Thoracic aorta (tissue), 2 donors: ENCODE results near the gene ASIC4. TPM values are rescaled to one million over a fixed set of nuclear protein-coding genes. Genes with fewer than 3 reads are reported as not detected.
A peak's percentile ranks its signal among the peaks of the same experiment; 100 is the strongest.

Source experiments
- ATAC-seq: fragments of 150-250 bp; one replicate; pipeline ENCODE4 v1.8.0; 2017; ENCODE audit warnings: low read depth; ENCODE audit not compliant: insufficient number of reproducible peaks, low FRiP score
- DNase-seq: peaks from one replicate; pipeline ENCODE4 v3.0.0-alpha.2; 2020; ENCODE audit warnings: low spot score
- H3K27ac ChIP-seq, 2 donors: fragments of 200-600 bp; sonication (generic); 1 replicate in 1 of 2; 2 replicates in 1 of 2; pipeline ENCODE4 v1.5.1; 2016; ENCODE audit warnings: mild to moderate bottlenecking in 2 of 2, moderate library complexity in 2 of 2
- H3K27me3 ChIP-seq: fragments of 200-600 bp; sonication (generic); replicated peaks from 2 replicates; pipeline ENCODE4 v1.6.0; 2016; ENCODE audit warnings: mild to moderate bottlenecking; ENCODE audit not compliant: insufficient read depth
- H3K36me3 ChIP-seq: fragments of 200-600 bp; sonication (generic); one replicate; pipeline ENCODE4 v1.5.1; 2016
- H3K4me1 ChIP-seq, 2 donors: fragments of 200-600 bp; sonication (generic); 1 replicate in 1 of 2; 2 replicates in 1 of 2; pipeline versions ENCODE4 v1.5.1 to v1.6.0; 2016; ENCODE audit warnings: low read depth in 2 of 2, mild to moderate bottlenecking in 1 of 2; ENCODE audit not compliant: control insufficient read depth in 1 of 2
- H3K4me3 ChIP-seq: fragments of 200-600 bp; sonication (generic); 2 replicates; pipeline ENCODE4 v1.5.1; 2016; ENCODE audit warnings: mild to moderate bottlenecking
- H3K9me3 ChIP-seq: fragments of 200-600 bp; sonication (generic); 2 replicates; pipeline ENCODE4 v1.5.1; 2016
- total RNA-seq, 2 donors: library from RNA; depleted of rRNA; stranded (reverse); fragments of >200 nt; gene quantifications; one replicate each; pipeline versions ENCODE4 v1.1.0 to v1.2.3, GENCODE V29; 2016
- TF ChIP-seq, protein P1 (sequence below): fragments of 200-600 bp; sonication (generic); IDR thresholded peaks from one replicate; pipeline ENCODE4 v1.5.1; 2019; ENCODE audit warnings: antibody characterized with exemption

Gene ASIC4
- total RNA-seq, 2 donors from 2014 or later: 0.41 TPM; not detected in 1

DNA sequence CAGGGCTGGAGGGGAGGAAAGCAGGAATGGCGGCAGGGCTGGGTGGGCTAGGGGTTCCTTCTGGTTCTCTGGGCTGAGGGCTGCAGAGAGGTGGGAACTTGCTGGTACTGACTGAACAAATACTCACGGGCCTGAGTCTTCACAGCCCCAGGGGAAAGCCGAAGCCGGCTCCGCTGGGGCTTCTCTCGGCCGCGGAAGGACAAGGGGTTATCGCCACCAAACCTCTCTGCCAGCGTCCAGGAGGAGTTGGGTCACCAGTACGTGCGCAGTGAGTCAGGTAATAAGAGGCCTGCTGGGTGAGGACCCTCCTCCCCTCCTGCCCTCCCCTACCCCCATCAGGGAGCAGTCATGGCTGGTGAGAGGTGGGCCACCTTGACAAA lies 29.1 kb upstream of the ASIC4 start:
- no peaks in the 10 kb centered on the region for H3K9me3 ChIP-seq
- ATAC-seq (no peak), DNase-seq (no peak)
- no peaks in the 10 kb centered on the region for H3K27me3 ChIP-seq
- peaks cover 94% of the 10 kb centered on the region for H3K36me3 ChIP-seq
- TF ChIP-seq, protein P1, sequence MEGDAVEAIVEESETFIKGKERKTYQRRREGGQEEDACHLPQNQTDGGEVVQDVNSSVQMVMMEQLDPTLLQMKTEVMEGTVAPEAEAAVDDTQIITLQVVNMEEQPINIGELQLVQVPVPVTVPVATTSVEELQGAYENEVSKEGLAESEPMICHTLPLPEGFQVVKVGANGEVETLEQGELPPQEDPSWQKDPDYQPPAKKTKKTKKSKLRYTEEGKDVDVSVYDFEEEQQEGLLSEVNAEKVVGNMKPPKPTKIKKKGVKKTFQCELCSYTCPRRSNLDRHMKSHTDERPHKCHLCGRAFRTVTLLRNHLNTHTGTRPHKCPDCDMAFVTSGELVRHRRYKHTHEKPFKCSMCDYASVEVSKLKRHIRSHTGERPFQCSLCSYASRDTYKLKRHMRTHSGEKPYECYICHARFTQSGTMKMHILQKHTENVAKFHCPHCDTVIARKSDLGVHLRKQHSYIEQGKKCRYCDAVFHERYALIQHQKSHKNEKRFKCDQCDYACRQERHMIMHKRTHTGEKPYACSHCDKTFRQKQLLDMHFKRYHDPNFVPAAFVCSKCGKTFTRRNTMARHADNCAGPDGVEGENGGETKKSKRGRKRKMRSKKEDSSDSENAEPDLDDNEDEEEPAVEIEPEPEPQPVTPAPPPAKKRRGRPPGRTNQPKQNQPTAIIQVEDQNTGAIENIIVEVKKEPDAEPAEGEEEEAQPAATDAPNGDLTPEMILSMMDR: no peak
- H3K4me3 ChIP-seq: no peak overlapping the region
- no peak overlapping the region for H3K27ac ChIP-seq
- no peaks in the 10 kb centered on the region for H3K4me1 ChIP-seq

- H3K4me1 ChIP-seq: no peaks in the 10 kb centered on the region
- ATAC-seq (no peak), DNase-seq (no peak)
- TF ChIP-seq, protein P1: no peak
- no peaks in the 10 kb centered on the region for H3K9me3 ChIP-seq
- no peak overlapping the region for H3K4me3 ChIP-seq
- no peaks in the 10 kb centered on the region for H3K27me3 ChIP-seq
- H3K27ac ChIP-seq: peak overlapping the region; percentile 3 to 8
- peaks cover 91% of the 10 kb centered on the region for H3K36me3 ChIP-seq
These were observed 27.8 kb upstream of the ASIC4 start for GRCh38 chr2:219486380-219486959.

DNA sequence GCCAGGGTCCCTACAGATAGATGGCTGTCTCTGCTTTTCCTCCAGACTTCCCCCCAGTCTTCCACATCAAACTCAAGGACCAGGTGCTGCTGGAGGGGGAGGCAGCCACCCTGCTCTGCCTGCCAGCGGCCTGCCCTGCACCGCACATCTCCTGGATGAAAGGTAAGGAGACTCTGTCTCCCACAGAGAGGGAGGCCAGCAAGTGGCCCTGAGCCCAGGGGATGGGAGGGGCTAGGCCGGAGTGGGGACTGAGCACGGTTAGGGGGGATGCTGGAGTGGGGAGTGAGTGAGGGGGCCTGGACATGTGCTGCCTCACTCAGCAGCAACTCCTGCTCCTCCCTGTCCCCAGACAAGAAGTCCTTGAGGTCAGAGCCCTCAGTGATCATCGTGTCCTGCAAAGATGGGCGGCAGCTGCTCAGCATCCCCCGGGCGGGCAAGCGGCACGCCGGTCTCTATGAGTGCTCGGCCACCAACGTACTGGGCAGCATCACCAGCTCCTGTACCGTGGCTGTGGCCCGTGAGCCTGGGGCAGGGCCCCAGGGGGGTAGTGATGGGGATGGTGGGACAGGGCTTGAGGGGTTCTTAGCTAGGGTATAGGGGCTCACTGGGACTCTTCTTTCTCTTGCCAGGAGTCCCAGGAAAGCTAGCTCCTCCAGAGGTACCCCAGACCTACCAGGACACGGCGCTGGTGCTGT lies 26.0 kb upstream of the ASIC4 start:
- TF ChIP-seq, protein P1: no peak
- Histone ChIP-seq H3K27ac (no peak overlapping the region), H3K4me1 (no peaks in the 10 kb centered on the region), H3K9me3 (no peaks in the 10 kb centered on the region), H3K27me3 (no peaks in the 10 kb centered on the region), H3K4me3 (no peak overlapping the region), H3K36me3 (peaks cover 86% of the 10 kb centered on the region)
- DNase-seq (no peak), ATAC-seq (no peak)

DNA sequence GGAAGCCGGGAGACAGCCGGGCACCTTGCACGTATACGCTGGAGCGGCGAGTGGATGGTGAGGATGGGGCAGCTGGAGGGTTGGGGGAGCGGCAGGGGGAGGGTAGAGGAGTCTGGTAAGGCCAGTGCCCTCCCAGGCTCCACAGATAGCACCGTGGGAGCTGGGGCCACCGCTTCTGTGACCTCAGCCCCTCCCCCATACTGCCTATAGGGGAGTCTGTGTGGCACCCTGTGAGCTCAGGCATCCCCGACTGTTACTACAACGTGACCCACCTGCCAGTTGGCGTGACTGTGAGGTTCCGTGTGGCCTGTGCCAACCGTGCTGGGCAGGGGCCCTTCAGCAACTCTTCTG lies 25.5 kb upstream of the ASIC4 start:
- ATAC-seq (no peak), DNase-seq (no peak)
- Histone ChIP-seq H3K4me3 (no peak overlapping the region), H3K27me3 (no peaks in the 10 kb centered on the region), H3K27ac (no peak overlapping the region), H3K36me3 (peaks cover 82% of the 10 kb centered on the region), H3K4me1 (no peaks in the 10 kb centered on the region), H3K9me3 (no peaks in the 10 kb centered on the region)
- TF ChIP-seq, protein P1: no peak

DNA sequence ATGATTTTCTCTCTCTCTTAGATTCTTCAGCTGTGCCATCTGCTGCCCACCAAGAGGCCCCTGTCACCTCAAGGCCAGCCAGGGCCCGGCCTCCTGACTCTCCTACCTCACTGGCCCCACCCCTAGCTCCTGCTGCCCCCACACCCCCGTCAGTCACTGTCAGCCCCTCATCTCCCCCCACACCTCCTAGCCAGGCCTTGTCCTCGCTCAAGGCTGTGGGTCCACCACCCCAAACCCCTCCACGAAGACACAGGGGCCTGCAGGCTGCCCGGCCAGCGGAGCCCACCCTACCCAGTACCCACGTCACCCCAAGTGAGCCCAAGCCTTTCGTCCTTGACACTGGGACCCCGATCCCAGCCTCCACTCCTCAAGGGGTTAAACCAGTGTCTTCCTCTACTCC lies 25.0 kb upstream of the ASIC4 start:
- TF ChIP-seq, protein P1: no peak
- DNase-seq: no peak
- Histone ChIP-seq H3K4me3 (no peak overlapping the region), H3K4me1 (peaks cover 0 to 1% of the 10 kb centered on the region in 2 donors), H3K36me3 (peaks cover 77% of the 10 kb centered on the region), H3K27ac (no peak overlapping the region), H3K27me3 (no peaks in the 10 kb centered on the region), H3K9me3 (no peaks in the 10 kb centered on the region)
- no peak for ATAC-seq
